Neuronal stem cell (in vitro differentiated cells): Measurements from ENCODE around the gene RNMT.

Source experiments
- DNase-seq: peaks from one replicate; pipeline ENCODE4 v3.0.0-alpha.2; 2013; ENCODE audit warnings: low spot score
- H2AFZ ChIP-seq: one replicate; pipeline ENCODE4 v1.6.1; 2013; ENCODE audit warnings: mild to moderate bottlenecking, low read length, inconsistent platforms
- H2AK5ac ChIP-seq: 2 replicates; pipeline ENCODE4 v1.6.1; 2013; ENCODE audit warnings: low read depth, mild to moderate bottlenecking, inconsistent platforms, low read length, moderate library complexity, mixed read lengths
- H2BK120ac ChIP-seq: 2 replicates; pipeline ENCODE4 v1.6.1; 2013; ENCODE audit warnings: low read depth, mild to moderate bottlenecking, inconsistent platforms, low read length, moderate library complexity, mixed read lengths
- H2BK12ac ChIP-seq: one replicate; pipeline ENCODE4 v1.6.1; 2013; ENCODE audit warnings: low read length, inconsistent platforms
- H2BK15ac ChIP-seq: 2 replicates; pipeline ENCODE4 v1.6.1; 2013; ENCODE audit warnings: mild to moderate bottlenecking, low read length, inconsistent platforms, mixed read lengths
- H2BK5ac ChIP-seq: one replicate; pipeline ENCODE4 v1.6.1; 2013; ENCODE audit warnings: inconsistent platforms, mild to moderate bottlenecking, low read length, moderate library complexity
- H3K14ac ChIP-seq: one replicate; pipeline ENCODE4 v1.6.1; 2013; ENCODE audit warnings: low read length, inconsistent platforms
- H3K18ac ChIP-seq: 2 replicates; pipeline ENCODE4 v1.6.1; 2013; ENCODE audit warnings: low read length, inconsistent platforms
- H3K23ac ChIP-seq: 2 replicates; pipeline ENCODE4 v1.6.1; 2013; ENCODE audit warnings: low read depth, mild to moderate bottlenecking, mixed read lengths, low read length, inconsistent platforms; ENCODE audit not compliant: poor library complexity
- H3K27ac ChIP-seq: replicated peaks from 3 replicates; pipeline ENCODE4 v1.5.1; 2013; ENCODE audit warnings: low read length, inconsistent platforms
- H3K27me3 ChIP-seq, 3 experiments: 2 replicates each; pipeline ENCODE4 v1.6.1; 2013; ENCODE audit warnings: low read length in 3 of 3, mild to moderate bottlenecking in 2 of 3, inconsistent platforms in 1 of 3, low read depth in 1 of 3, mixed read lengths in 1 of 3, moderate library complexity in 1 of 3; ENCODE audit not compliant: control insufficient read depth in 3 of 3, insufficient read depth in 3 of 3
- H3K36me3 ChIP-seq, 2 donors: replicated peaks in 1 of 2; 2 replicates each; pipeline ENCODE4 v1.6.1; 2013; ENCODE audit warnings: low read length in 2 of 2; ENCODE audit not compliant: control insufficient read depth in 2 of 2, insufficient read depth in 2 of 2
- H3K4ac ChIP-seq: 2 replicates; pipeline ENCODE4 v1.6.1; 2013; ENCODE audit warnings: inconsistent platforms, mild to moderate bottlenecking, low read length, moderate library complexity
- H3K4me1 ChIP-seq, 2 donors: 1 replicate in 1 of 2; 2 replicates in 1 of 2; pipeline ENCODE4 v1.6.1; 2013; ENCODE audit warnings: low read length in 2 of 2, low read depth in 1 of 2; ENCODE audit not compliant: control insufficient read depth in 2 of 2, insufficient read depth in 1 of 2
- H3K4me2 ChIP-seq: one replicate; pipeline ENCODE4 v1.6.1; 2013; ENCODE audit warnings: mild to moderate bottlenecking, low read length, inconsistent platforms; ENCODE audit not compliant: insufficient read depth, poor library complexity, severe bottlenecking
- H3K4me3 ChIP-seq, 2 donors: 2 replicates each; pipeline ENCODE4 v1.5.1; 2013; ENCODE audit warnings: low read length in 2 of 2, mild to moderate bottlenecking in 2 of 2, inconsistent platforms in 1 of 2, moderate library complexity in 1 of 2
- H3K79me1 ChIP-seq: one replicate; pipeline ENCODE4 v1.6.1; 2013; ENCODE audit warnings: low read depth, mild to moderate bottlenecking, inconsistent platforms, low read length, moderate library complexity
- H3K9ac ChIP-seq: one replicate; pipeline ENCODE4 v1.6.1; 2013; ENCODE audit warnings: mild to moderate bottlenecking, low read depth, low read length, inconsistent platforms; ENCODE audit not compliant: poor library complexity
- H3K9me3 ChIP-seq, 2 donors: replicated peaks in 1 of 2; 2 replicates each; pipeline versions ENCODE3 to v1.6.1; 2013; ENCODE audit warnings: low read length in 2 of 2, mild to moderate bottlenecking in 2 of 2, inconsistent platforms in 1 of 2, low read depth in 1 of 2, mixed read lengths in 1 of 2, moderate library complexity in 1 of 2; ENCODE audit not compliant: control insufficient read depth in 2 of 2, insufficient read depth in 1 of 2
- H4K8ac ChIP-seq: one replicate; pipeline ENCODE4 v1.6.1; 2013; ENCODE audit warnings: low read depth, mild to moderate bottlenecking, inconsistent platforms, low read length, moderate library complexity
- H4K91ac ChIP-seq: one replicate; pipeline ENCODE4 v1.6.1; 2013; ENCODE audit warnings: low read length, low read depth, mild to moderate bottlenecking, inconsistent platforms; ENCODE audit not compliant: poor library complexity
- whole genome bisulfite sequencing, 2 donors: extraction: QIAGEN DNeasy Blood & Tissue Kit; methylation state at CpG; one replicate each; pipeline ENCODE4 v1.1.7; 2013; ENCODE audit warnings: missing lambda C conversion rate in 2 of 2, mixed read lengths in 1 of 2; ENCODE audit not compliant: insufficient read length in 2 of 2, insufficient replicate concordance in 1 of 2; ENCODE audit errors: extremely low coverage in 2 of 2; 5-methylcytosine and 5-hydroxymethylcytosine counted together

Gene RNMT

GRCh38 chr18:13720123-13720522, 6.3 kb upstream of the RNMT start:
- H2AK5ac ChIP-seq: no peak overlapping the region
- no peak overlapping the region for H2AFZ ChIP-seq
- H3K4me3 ChIP-seq: no peak overlapping the region
- H4K91ac ChIP-seq: no peak overlapping the region
- no peak overlapping the region for H3K27ac ChIP-seq
- no peak overlapping the region for H3K4me2 ChIP-seq
- no peak overlapping the region for H3K9ac ChIP-seq
- no peak overlapping the region for H3K4ac ChIP-seq
- H3K9me3 ChIP-seq: peaks cover 0 to 6% of the 10 kb centered on the region in 2 donors
- H2BK120ac ChIP-seq: no peak overlapping the region
- H3K79me1 ChIP-seq: no peaks in the 10 kb centered on the region
- no CpG with 5 or more reads among the region's 1 CpG for WGBS, 2 donors
- no peak overlapping the region for H2BK15ac ChIP-seq
- no peak overlapping the region for H2BK12ac ChIP-seq
- no peaks in the 10 kb centered on the region for H3K36me3 ChIP-seq
- H3K27me3 ChIP-seq: no peaks in the 10 kb centered on the region
- H3K18ac ChIP-seq: no peak overlapping the region
- no peak for DNase-seq
- H3K4me1 ChIP-seq: no peaks in the 10 kb centered on the region
- no peak overlapping the region for H3K23ac ChIP-seq
- H4K8ac ChIP-seq: no peak overlapping the region
- H3K14ac ChIP-seq: no peak overlapping the region
- no peak overlapping the region for H2BK5ac ChIP-seq

DNA sequence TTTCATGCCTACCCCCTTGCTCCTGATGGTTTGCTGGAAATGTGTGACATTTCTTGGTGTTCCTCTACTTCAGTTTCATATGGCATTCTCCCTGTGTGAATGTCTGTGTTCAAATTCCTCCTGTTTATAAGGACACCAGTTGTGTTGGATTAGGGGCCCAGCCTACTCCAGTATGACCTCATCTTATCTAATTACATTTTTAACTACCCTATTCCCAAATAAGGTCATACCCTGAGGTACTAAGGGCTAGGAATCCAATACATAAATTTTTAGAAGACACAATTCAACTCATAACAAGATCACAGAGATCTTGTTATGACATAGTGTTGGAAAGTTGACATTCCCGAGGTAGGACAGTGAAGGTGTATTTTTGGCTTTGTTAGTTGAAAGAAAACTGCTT, 5.6 kb upstream of the RNMT start:
- WGBS, 2 donors: no CpG with 5 or more reads among the region's 1 CpG
- H3K36me3 ChIP-seq: no peaks in the 10 kb centered on the region
- H2BK15ac ChIP-seq: no peak overlapping the region
- H3K4ac ChIP-seq: no peak overlapping the region
- H2AK5ac ChIP-seq: no peak overlapping the region
- no peak overlapping the region for H2BK12ac ChIP-seq
- H3K79me1 ChIP-seq: no peaks in the 10 kb centered on the region
- no peak overlapping the region for H3K23ac ChIP-seq
- H3K4me1 ChIP-seq: peaks cover 2 to 3% of the 10 kb centered on the region in 2 donors
- no peak overlapping the region for H3K9ac ChIP-seq
- no peak overlapping the region for H2BK5ac ChIP-seq
- peaks cover 0 to 6% of the 10 kb centered on the region in 2 donors for H3K9me3 ChIP-seq
- H3K4me2 ChIP-seq: no peak overlapping the region
- no peak overlapping the region for H3K27ac ChIP-seq
- H3K4me3 ChIP-seq: no peak overlapping the region
- H3K18ac ChIP-seq: no peak overlapping the region
- no peak for DNase-seq
- no peak overlapping the region for H3K14ac ChIP-seq
- H2AFZ ChIP-seq: no peak overlapping the region
- no peak overlapping the region for H2BK120ac ChIP-seq
- no peak overlapping the region for H4K8ac ChIP-seq
- H4K91ac ChIP-seq: no peak overlapping the region
- H3K27me3 ChIP-seq: no peaks in the 10 kb centered on the region

DNA sequence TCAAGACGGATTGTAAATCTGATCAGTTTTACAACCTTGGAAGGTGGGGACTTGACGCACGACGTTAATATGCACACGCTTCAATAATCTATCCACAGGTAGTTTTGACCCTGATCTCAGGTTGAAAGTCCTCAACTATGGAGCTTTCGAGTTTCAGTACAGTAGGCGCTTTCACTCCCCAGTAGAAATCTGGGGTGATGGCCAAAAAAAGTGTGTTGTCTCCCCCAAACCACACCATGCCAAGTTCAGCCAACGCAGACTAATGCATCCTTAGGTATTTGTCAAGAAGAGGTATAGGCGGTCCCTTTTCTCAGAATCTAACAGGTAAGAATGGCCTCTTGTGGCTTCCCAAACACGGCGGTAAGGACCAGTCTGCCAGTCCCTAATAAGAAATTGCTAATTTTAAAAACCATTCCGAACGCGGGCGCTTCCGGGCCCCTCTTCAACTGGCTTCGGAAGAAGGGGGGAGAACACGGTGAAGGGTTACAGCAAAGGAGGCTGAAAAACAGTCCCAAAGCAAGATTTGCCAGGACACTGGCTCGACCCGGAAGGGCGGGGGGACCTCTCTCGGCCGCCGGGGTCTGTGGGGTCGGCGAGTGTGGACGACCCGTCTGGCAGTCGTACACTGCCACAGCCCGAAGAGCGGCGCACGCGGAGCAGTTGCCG, 774 bp upstream of the RNMT start:
- peak overlapping the region; percentile 52 for H3K18ac ChIP-seq
- H3K27ac ChIP-seq: no peak overlapping the region
- no peak overlapping the region for H2BK12ac ChIP-seq
- no peak overlapping the region for H2AK5ac ChIP-seq
- no peak for DNase-seq
- no peak overlapping the region for H4K8ac ChIP-seq
- peak overlapping the region; percentile 98 for H3K23ac ChIP-seq
- H2BK5ac ChIP-seq: no peak overlapping the region
- peak overlapping the region; percentile 89 to 92 for H3K4me3 ChIP-seq
- no peaks in the 10 kb centered on the region for H3K9me3 ChIP-seq
- H2BK15ac ChIP-seq: no peak overlapping the region
- H3K79me1 ChIP-seq: peaks cover 2% of the 10 kb centered on the region
- no peak overlapping the region for H2BK120ac ChIP-seq
- WGBS, 2 donors: no CpG with 5 or more reads among the region's 35 CpGs
- H3K36me3 ChIP-seq: peaks cover 0 to 9% of the 10 kb centered on the region in 2 donors
- H3K14ac ChIP-seq: peak overlapping the region; percentile 71
- peak overlapping the region; percentile 95 for H3K9ac ChIP-seq
- H3K4me1 ChIP-seq: peaks cover 2 to 3% of the 10 kb centered on the region in 2 donors
- H3K4ac ChIP-seq: no peak overlapping the region
- peak overlapping the region; percentile 99 for H2AFZ ChIP-seq
- no peaks in the 10 kb centered on the region for H3K27me3 ChIP-seq
- peak overlapping the region; percentile 71 for H3K4me2 ChIP-seq
- no peak overlapping the region for H4K91ac ChIP-seq

- H2BK15ac ChIP-seq: no peak overlapping the region
- no peaks in the 10 kb centered on the region for H3K27me3 ChIP-seq
- peak overlapping the region; percentile 49 for H3K27ac ChIP-seq
- peak overlapping the region; percentile 86 for H3K4me2 ChIP-seq
- peak overlapping the region; percentile 75 for H2BK5ac ChIP-seq
- no peaks in the 10 kb centered on the region for H3K9me3 ChIP-seq
- no peak overlapping the region for H2AK5ac ChIP-seq
- peak overlapping the region; percentile 95 for H3K9ac ChIP-seq
- no peak for DNase-seq
- H4K8ac ChIP-seq: no peak overlapping the region
- H3K4me1 ChIP-seq: peaks cover 2 to 3% of the 10 kb centered on the region in 2 donors
- peak overlapping the region; percentile 89 to 92 for H3K4me3 ChIP-seq
- peaks cover 2% of the 10 kb centered on the region for H3K79me1 ChIP-seq
- no peak overlapping the region for H2BK12ac ChIP-seq
- no peak overlapping the region for H4K91ac ChIP-seq
- H3K23ac ChIP-seq: peak overlapping the region; percentile 98
- H3K4ac ChIP-seq: no peak overlapping the region
- H2AFZ ChIP-seq: peak overlapping the region; percentile 99
- H3K14ac ChIP-seq: no peak overlapping the region
- peak overlapping the region; percentile 73 for H3K18ac ChIP-seq
- no CpG with 5 or more reads among the region's 30 CpGs for WGBS, 2 donors
- H3K36me3 ChIP-seq: peaks cover 0 to 19% of the 10 kb centered on the region in 2 donors
- H2BK120ac ChIP-seq: no peak overlapping the region
These were observed 479 bp downstream of the RNMT start for GRCh38 chr18:13726972-13727331.
